PC-3 (cell line): ENCODE data around the gene HIPK1. TPM values are rescaled to one million over a fixed set of nuclear protein-coding genes. Genes with fewer than 3 reads are reported as not detected.

ENCODE experiments used
- ATAC-seq: fragments of 200-7000 bp; cut with Tn5 transposase; 2 replicates; pipeline ENCODE4 v1.9.1; 2020; ENCODE audit warnings: mild to moderate bottlenecking, moderate library complexity
- BruUV-seq: library from RNA; stranded (reverse); fragments of 400-500 nt; replicated peaks from 2 replicates; lab custom pipeline; 2021; lab: Mats Ljungman, UMichigan
- CTCF ChIA-PET: fragments of 300-600 bp; sonication (Branson Sonifier 250); formaldehyde crosslinking; loops from one replicate; lab custom pipeline; 2022; ENCODE audit warnings: antibody characterized with exemption; lab: Charles Lee
- POLR2A ChIA-PET: fragments of 300-600 bp; sonication (Branson Sonifier 250); formaldehyde crosslinking; loops from one replicate; lab custom pipeline; 2022; ENCODE audit warnings: antibody characterized with exemption; ENCODE audit not compliant: unreplicated experiment; lab: Charles Lee
- DNase-seq: peaks from one replicate; pipeline ENCODE4 v3.0.0-alpha.2; 2015
- H2AFZ ChIP-seq: fragments of 300-600 bp; sonication (generic); 2 replicates; pipeline ENCODE4 v1.6.0; 2016; ENCODE audit warnings: antibody characterized with exemption, low read length
- H3F3A ChIP-seq: fragments of 300-600 bp; sonication (generic); one replicate; pipeline ENCODE4 v1.6.0; 2017; ENCODE audit warnings: antibody characterized with exemption, low read length, control low read depth, mild to moderate bottlenecking; ENCODE audit not compliant: unreplicated experiment
- H3K27ac ChIP-seq: fragments of 300-600 bp; sonication (generic); 2 replicates; pipeline ENCODE4 v1.5.1; 2016; ENCODE audit warnings: mild to moderate bottlenecking, low read length
- H3K27me3 ChIP-seq: fragments of 300-600 bp; sonication (generic); 2 replicates; pipeline ENCODE4 v1.6.1; 2016; ENCODE audit warnings: low read length, mixed read lengths
- H3K36me3 ChIP-seq: fragments of 300-600 bp; sonication (generic); 2 replicates; pipeline ENCODE4 v1.6.1; 2016; ENCODE audit warnings: low read depth, mixed run types, low read length, mixed read lengths
- H3K4me1 ChIP-seq: fragments of 300-600 bp; sonication (generic); 2 replicates; pipeline ENCODE4 v1.5.1; 2016; ENCODE audit warnings: low read length; ENCODE audit not compliant: insufficient read depth
- H3K4me2 ChIP-seq: fragments of 300-600 bp; sonication (generic); 2 replicates; pipeline ENCODE4 v1.6.0; 2016; ENCODE audit warnings: low read length
- H3K4me3 ChIP-seq: fragments of 300-600 bp; sonication (generic); 2 replicates; pipeline ENCODE4 v1.5.1; 2016; ENCODE audit warnings: mild to moderate bottlenecking, low read length, mixed read lengths
- H3K79me2 ChIP-seq: fragments of 300-600 bp; sonication (generic); 2 replicates; pipeline ENCODE4 v1.6.1; 2017; ENCODE audit warnings: low read length, mixed read lengths
- H3K9ac ChIP-seq: fragments of 300-600 bp; sonication (generic); 2 replicates; pipeline ENCODE4 v1.6.0; 2016; ENCODE audit warnings: mild to moderate bottlenecking, low read length
- H3K9me2 ChIP-seq: fragments of 300-600 bp; sonication (generic); replicated peaks from 2 replicates; pipeline ENCODE4 v1.6.1; 2016; ENCODE audit warnings: mixed run types, low read length, mixed read lengths
- H3K9me3 ChIP-seq: fragments of 300-600 bp; sonication (generic); 2 replicates; pipeline ENCODE4 v1.6.1; 2016; ENCODE audit warnings: low read length, mixed read lengths
- H4K20me1 ChIP-seq: fragments of 300-600 bp; sonication (generic); 2 replicates; pipeline ENCODE4 v1.6.1; 2016; ENCODE audit warnings: low read length, mixed read lengths
- EZH2 ChIP-seq: fragments of 300-600 bp; sonication (generic); IDR thresholded peaks from one replicate; pipeline ENCODE4 v1.6.1; 2017; ENCODE audit warnings: antibody characterized with exemption, mild to moderate bottlenecking, low read length; ENCODE audit not compliant: unreplicated experiment
- EZH2phosphoT487 ChIP-seq: fragments of 300-600 bp; sonication (generic); IDR thresholded peaks from 2 replicates; pipeline ENCODE4 v1.6.1; 2018; ENCODE audit warnings: mild to moderate bottlenecking, antibody characterized with exemption, low read length, borderline replicate concordance
- intact Hi-C: fragments of 100-400 bp; cut with micrococcal nuclease; formaldehyde crosslinking; loops from 2 replicates; pipeline ENCODE4 v1.9.0; 2023
- total RNA-seq: library from RNA; depleted of rRNA; stranded (reverse); fragments of >200 nt; gene quantifications from 2 replicates; pipeline ENCODE4 v1.2.3, GENCODE V29; 2014
- TF ChIP-seq, protein P1 (sequence below): fragments of 300-600 bp; sonication (generic); conservative IDR thresholded peaks from 2 replicates; pipeline ENCODE4 v1.5.1; 2017; ENCODE audit warnings: antibody characterized with exemption, low read depth, mild to moderate bottlenecking, low read length

The HIPK1 gene
- total RNA-seq, 1 experiment from 2014 or later = 19.9 TPM

GRCh38 chr1:113931451-113931851, 2.3 kb downstream of the HIPK1 start:
- no TSS peak for BruUV-seq
- Histone ChIP-seq H3K9me2 (no peaks in the 10 kb centered on the region), H4K20me1 (peaks cover 29% of the 10 kb centered on the region; the same call in 1 of the 2 replicates), H3K4me1 (peaks cover 32% of the 10 kb centered on the region), H3K9ac (peak overlapping the region; percentile 82; the same call in 1 of the 2 replicates), H3K9me3 (no peaks in the 10 kb centered on the region), H3K4me2 (peak overlapping the region; percentile 96), H3K4me3 (peak overlapping the region; percentile 86), H3K36me3 (no peaks in the 10 kb centered on the region), H3K27me3 (no peaks in the 10 kb centered on the region), H3K27ac (peak overlapping the region; percentile 41), H3F3A (no peaks in the 10 kb centered on the region), H2AFZ (no peak overlapping the region), H3K79me2 (peaks cover 78% of the 10 kb centered on the region)
- intact Hi-C loops = loop anchor here (1.0 kb wide), 1 partner anchor 119 kb away; the partner anchor contains the start of gene RSBN1
- POLR2A ChIA-PET = interaction anchor here (0.6 kb wide), 1 partner anchor 386 kb away, joined by 5 read pairs; no protein-coding TSS in a partner anchor
- TF ChIP-seq EZH2phosphoT487 = no peak
- no peak for TF ChIP-seq EZH2
- TF ChIP-seq, protein P1, sequence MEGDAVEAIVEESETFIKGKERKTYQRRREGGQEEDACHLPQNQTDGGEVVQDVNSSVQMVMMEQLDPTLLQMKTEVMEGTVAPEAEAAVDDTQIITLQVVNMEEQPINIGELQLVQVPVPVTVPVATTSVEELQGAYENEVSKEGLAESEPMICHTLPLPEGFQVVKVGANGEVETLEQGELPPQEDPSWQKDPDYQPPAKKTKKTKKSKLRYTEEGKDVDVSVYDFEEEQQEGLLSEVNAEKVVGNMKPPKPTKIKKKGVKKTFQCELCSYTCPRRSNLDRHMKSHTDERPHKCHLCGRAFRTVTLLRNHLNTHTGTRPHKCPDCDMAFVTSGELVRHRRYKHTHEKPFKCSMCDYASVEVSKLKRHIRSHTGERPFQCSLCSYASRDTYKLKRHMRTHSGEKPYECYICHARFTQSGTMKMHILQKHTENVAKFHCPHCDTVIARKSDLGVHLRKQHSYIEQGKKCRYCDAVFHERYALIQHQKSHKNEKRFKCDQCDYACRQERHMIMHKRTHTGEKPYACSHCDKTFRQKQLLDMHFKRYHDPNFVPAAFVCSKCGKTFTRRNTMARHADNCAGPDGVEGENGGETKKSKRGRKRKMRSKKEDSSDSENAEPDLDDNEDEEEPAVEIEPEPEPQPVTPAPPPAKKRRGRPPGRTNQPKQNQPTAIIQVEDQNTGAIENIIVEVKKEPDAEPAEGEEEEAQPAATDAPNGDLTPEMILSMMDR = no peak
- CTCF ChIA-PET = no interaction called here
- DNase-seq (peak; percentile 63), ATAC-seq (peak; percentile 12)

DNA sequence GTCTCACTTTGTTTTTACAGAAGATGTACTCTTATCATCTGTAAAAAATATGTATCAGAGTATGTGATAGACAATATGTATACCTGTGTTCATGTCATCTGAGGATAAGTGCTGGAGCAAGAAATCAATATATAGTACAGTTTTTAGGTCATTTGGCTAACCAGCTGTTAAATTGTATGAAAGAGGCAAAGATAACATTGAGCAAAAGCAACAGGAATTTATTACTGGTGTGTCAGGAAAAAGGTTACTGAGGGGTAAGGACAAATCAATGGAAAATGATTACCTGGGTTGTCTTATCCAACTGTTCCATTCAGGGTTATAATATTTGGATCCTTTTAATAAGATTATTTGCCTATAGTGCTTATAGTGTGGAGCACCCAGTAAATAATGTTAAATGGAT, 4.9 kb downstream of the HIPK1 start:
- Histone ChIP-seq H3K79me2 (peaks cover 97% of the 10 kb centered on the region), H3K36me3 (no peaks in the 10 kb centered on the region), H4K20me1 (peaks cover 43% of the 10 kb centered on the region), H3K27ac (no peak overlapping the region), H3K4me1 (peaks cover 31% of the 10 kb centered on the region), H2AFZ (no peak overlapping the region), H3K4me2 (no peak overlapping the region), H3K9me3 (no peaks in the 10 kb centered on the region), H3K4me3 (no peak overlapping the region), H3K9ac (no peak overlapping the region), H3K9me2 (no peaks in the 10 kb centered on the region), H3F3A (peaks cover 5% of the 10 kb centered on the region), H3K27me3 (no peaks in the 10 kb centered on the region)
- POLR2A ChIA-PET = no interaction called here
- no peak for DNase-seq
- no peak for TF ChIP-seq EZH2phosphoT487
- TF ChIP-seq, protein P1 = no peak
- no peak for TF ChIP-seq EZH2
- intact Hi-C loops = no loop called here
- CTCF ChIA-PET = no interaction called here
- no peak for ATAC-seq
- BruUV-seq = no TSS peak

DNA sequence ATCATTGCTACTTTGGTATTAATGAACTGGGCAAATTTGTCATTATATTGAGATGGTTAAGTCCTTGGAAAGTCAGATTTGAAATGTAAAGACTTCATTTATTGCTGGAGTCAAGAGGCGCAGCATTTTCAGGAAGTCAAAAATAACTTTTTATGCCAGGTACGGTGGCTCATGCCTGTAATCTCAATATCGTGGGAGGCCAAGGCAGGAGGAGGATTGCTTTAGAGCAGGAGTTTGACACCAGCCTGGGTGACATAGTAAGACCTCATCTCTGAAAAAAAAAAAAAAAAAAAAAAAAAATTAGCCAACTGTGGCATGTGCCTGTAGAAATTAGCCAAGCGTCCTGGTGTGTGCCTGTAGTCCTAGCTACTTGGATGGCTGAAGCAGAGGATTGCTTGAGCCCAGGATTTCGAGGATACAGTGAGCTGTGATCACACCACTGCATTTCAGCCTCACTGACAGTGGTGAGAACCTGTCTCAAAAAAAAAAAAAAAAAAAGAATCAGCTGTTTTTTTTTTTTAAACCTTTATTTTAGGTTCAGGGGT, 5.5 kb downstream of the HIPK1 start:
- no peak overlapping the region for H3K4me2 ChIP-seq
- ATAC-seq (no peak), DNase-seq (no peak)
- H3K4me3 ChIP-seq = no peak overlapping the region
- no peaks in the 10 kb centered on the region for H3K9me2 ChIP-seq
- CTCF ChIA-PET = no interaction called here
- H4K20me1 ChIP-seq = peaks cover 49% of the 10 kb centered on the region
- H3K27me3 ChIP-seq = no peaks in the 10 kb centered on the region
- H3F3A ChIP-seq = peaks cover 5% of the 10 kb centered on the region
- POLR2A ChIA-PET = no interaction called here
- no TSS peak for BruUV-seq
- H3K9ac ChIP-seq = no peak overlapping the region
- H3K36me3 ChIP-seq = no peaks in the 10 kb centered on the region
- H2AFZ ChIP-seq = no peak overlapping the region
- no peaks in the 10 kb centered on the region for H3K9me3 ChIP-seq
- TF ChIP-seq EZH2phosphoT487 (no peak), EZH2 (no peak)
- TF ChIP-seq, protein P1 = no peak
- intact Hi-C loops = no loop called here
- peaks cover 36% of the 10 kb centered on the region for H3K4me1 ChIP-seq
- peaks cover 100% of the 10 kb centered on the region for H3K79me2 ChIP-seq
- H3K27ac ChIP-seq = no peak overlapping the region
